OCI-LY1 (cell line): ENCODE data around the gene CDH22.

Experiments used
- H2AFZ ChIP-seq: fragments of 200-600 bp; sonication (generic), shearing (Covaris generic); 2 replicates; pipeline ENCODE4 v1.6.0; 2014; ENCODE audit warnings: antibody characterized with exemption, mild to moderate bottlenecking, low read length
- H3F3A ChIP-seq: fragments of 200-600 bp; sonication (generic), shearing (Covaris generic); 2 replicates; pipeline ENCODE4 v1.6.0; 2014; ENCODE audit warnings: mild to moderate bottlenecking, antibody characterized with exemption, low read length, moderate library complexity; ENCODE audit not compliant: insufficient read depth
- H3K27ac ChIP-seq: fragments of 200-600 bp; sonication (generic); 2 replicates; pipeline ENCODE4 v1.5.1; 2014; ENCODE audit warnings: low read length, mixed run types, mild to moderate bottlenecking, low read depth; ENCODE audit not compliant: poor library complexity, severe bottlenecking
- H3K27me3 ChIP-seq: fragments of 200-600 bp; sonication (generic); 2 replicates; pipeline ENCODE4 v1.6.0; 2014; ENCODE audit warnings: antibody characterized with exemption, mild to moderate bottlenecking, low read length, moderate library complexity; ENCODE audit not compliant: insufficient read depth
- H3K36me3 ChIP-seq: fragments of 200-600 bp; sonication (generic); 2 replicates; pipeline ENCODE4 v1.6.1; 2014; ENCODE audit warnings: mild to moderate bottlenecking, antibody characterized with exemption, low read length, moderate library complexity, mixed read lengths; ENCODE audit not compliant: insufficient read depth
- H3K4me1 ChIP-seq: fragments of 200-600 bp; sonication (generic); 2 replicates; pipeline ENCODE4 v1.5.1; 2014; ENCODE audit warnings: mild to moderate bottlenecking, low read length, moderate library complexity; ENCODE audit not compliant: insufficient read depth, severe bottlenecking
- H3K4me2 ChIP-seq: fragments of 200-600 bp; sonication (generic), shearing (Covaris generic); 2 replicates; pipeline ENCODE4 v1.6.1; 2014; ENCODE audit warnings: low read length
- H3K4me3 ChIP-seq: fragments of 200-600 bp; sonication (generic); 2 replicates; pipeline ENCODE4 v1.5.1; 2014; ENCODE audit warnings: low read length, low read depth, mild to moderate bottlenecking, mixed read lengths; ENCODE audit not compliant: poor library complexity, severe bottlenecking
- H3K79me2 ChIP-seq: fragments of 200-600 bp; shearing (Covaris generic); 2 replicates; pipeline ENCODE4 v1.6.1; 2016; ENCODE audit warnings: mixed run types, low read length, mixed read lengths; ENCODE audit not compliant: insufficient read depth
- H3K9ac ChIP-seq: fragments of 200-600 bp; sonication (generic), shearing (Covaris generic); 2 replicates; pipeline ENCODE4 v1.6.1; 2014; ENCODE audit warnings: mild to moderate bottlenecking, low read length, mixed read lengths
- H3K9me2 ChIP-seq: fragments of 200-600 bp; sonication (generic), shearing (Covaris generic); 2 replicates; pipeline ENCODE4 v1.6.1; 2014; ENCODE audit warnings: low read depth, mild to moderate bottlenecking, low read length, mixed read lengths
- H3K9me3 ChIP-seq: fragments of 200-600 bp; shearing (Covaris generic); 2 replicates; pipeline ENCODE4 v1.6.1; 2014; ENCODE audit warnings: low read length, mixed read lengths
- H4K20me1 ChIP-seq: fragments of 200-600 bp; sonication (generic), shearing (Covaris generic); 2 replicates; pipeline ENCODE4 v1.6.0; 2016; ENCODE audit warnings: mild to moderate bottlenecking, low read length; ENCODE audit not compliant: insufficient read depth
- EZH2 ChIP-seq: fragments of 200-600 bp; sonication (generic), shearing (Covaris generic); IDR thresholded peaks from 2 replicates; pipeline ENCODE4 v1.8.0; 2017; ENCODE audit warnings: borderline replicate concordance, mixed run types, mild to moderate bottlenecking, antibody characterized with exemption, low read length, moderate library complexity, mixed read lengths
- TF ChIP-seq, protein P1 (sequence below): fragments of 200-600 bp; sonication (generic), shearing (Covaris generic); IDR thresholded peaks from 2 replicates; pipeline ENCODE4 v1.5.1; 2017; ENCODE audit warnings: mild to moderate bottlenecking, antibody characterized with exemption, low read length, moderate library complexity, mixed read lengths

Gene CDH22

GRCh38 chr20:46342451-46343347, 34.4 kb upstream of the CDH22 start:
- H3K4me1 ChIP-seq = no peaks in the 10 kb centered on the region
- H3K4me2 ChIP-seq = no peak overlapping the region
- TF ChIP-seq, protein P1, sequence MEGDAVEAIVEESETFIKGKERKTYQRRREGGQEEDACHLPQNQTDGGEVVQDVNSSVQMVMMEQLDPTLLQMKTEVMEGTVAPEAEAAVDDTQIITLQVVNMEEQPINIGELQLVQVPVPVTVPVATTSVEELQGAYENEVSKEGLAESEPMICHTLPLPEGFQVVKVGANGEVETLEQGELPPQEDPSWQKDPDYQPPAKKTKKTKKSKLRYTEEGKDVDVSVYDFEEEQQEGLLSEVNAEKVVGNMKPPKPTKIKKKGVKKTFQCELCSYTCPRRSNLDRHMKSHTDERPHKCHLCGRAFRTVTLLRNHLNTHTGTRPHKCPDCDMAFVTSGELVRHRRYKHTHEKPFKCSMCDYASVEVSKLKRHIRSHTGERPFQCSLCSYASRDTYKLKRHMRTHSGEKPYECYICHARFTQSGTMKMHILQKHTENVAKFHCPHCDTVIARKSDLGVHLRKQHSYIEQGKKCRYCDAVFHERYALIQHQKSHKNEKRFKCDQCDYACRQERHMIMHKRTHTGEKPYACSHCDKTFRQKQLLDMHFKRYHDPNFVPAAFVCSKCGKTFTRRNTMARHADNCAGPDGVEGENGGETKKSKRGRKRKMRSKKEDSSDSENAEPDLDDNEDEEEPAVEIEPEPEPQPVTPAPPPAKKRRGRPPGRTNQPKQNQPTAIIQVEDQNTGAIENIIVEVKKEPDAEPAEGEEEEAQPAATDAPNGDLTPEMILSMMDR = no peak
- no peak for TF ChIP-seq EZH2
- no peaks in the 10 kb centered on the region for H3K79me2 ChIP-seq
- H3K9me2 ChIP-seq = no peaks in the 10 kb centered on the region
- H2AFZ ChIP-seq = no peak overlapping the region
- no peaks in the 10 kb centered on the region for H3K36me3 ChIP-seq
- H3K4me3 ChIP-seq = no peak overlapping the region
- H3F3A ChIP-seq = no peaks in the 10 kb centered on the region
- no peak overlapping the region for H3K9ac ChIP-seq
- H3K27me3 ChIP-seq = no peaks in the 10 kb centered on the region
- H3K9me3 ChIP-seq = no peaks in the 10 kb centered on the region
- no peak overlapping the region for H3K27ac ChIP-seq
- no peaks in the 10 kb centered on the region for H4K20me1 ChIP-seq

DNA sequence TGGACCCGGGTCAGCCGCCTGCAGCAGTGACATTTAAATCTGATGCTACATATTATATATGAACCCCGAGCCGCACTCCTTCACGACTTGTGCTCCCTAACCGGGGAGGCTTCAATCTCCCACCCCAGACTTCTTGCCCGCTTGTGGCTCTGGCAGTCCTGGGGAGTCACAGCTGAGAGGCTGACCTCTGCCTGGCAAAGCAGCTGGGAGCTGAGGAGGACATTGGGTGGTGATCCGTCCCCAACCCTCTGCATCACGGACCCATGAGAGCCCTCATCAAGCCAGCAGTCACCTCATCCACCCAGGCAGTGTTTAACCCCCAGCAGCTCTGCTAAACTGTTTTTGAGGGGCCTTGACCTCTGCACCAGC, 33.7 kb upstream of the CDH22 start:
- Histone ChIP-seq H3K79me2 (no peaks in the 10 kb centered on the region), H3K4me1 (no peaks in the 10 kb centered on the region), H3F3A (no peaks in the 10 kb centered on the region), H3K9me3 (no peaks in the 10 kb centered on the region), H3K27me3 (no peaks in the 10 kb centered on the region), H2AFZ (no peak overlapping the region), H4K20me1 (no peaks in the 10 kb centered on the region), H3K36me3 (no peaks in the 10 kb centered on the region), H3K27ac (no peak overlapping the region), H3K4me2 (no peak overlapping the region), H3K4me3 (no peak overlapping the region), H3K9me2 (no peaks in the 10 kb centered on the region), H3K9ac (no peak overlapping the region)
- TF ChIP-seq, protein P1 = no peak
- no peak for TF ChIP-seq EZH2

DNA sequence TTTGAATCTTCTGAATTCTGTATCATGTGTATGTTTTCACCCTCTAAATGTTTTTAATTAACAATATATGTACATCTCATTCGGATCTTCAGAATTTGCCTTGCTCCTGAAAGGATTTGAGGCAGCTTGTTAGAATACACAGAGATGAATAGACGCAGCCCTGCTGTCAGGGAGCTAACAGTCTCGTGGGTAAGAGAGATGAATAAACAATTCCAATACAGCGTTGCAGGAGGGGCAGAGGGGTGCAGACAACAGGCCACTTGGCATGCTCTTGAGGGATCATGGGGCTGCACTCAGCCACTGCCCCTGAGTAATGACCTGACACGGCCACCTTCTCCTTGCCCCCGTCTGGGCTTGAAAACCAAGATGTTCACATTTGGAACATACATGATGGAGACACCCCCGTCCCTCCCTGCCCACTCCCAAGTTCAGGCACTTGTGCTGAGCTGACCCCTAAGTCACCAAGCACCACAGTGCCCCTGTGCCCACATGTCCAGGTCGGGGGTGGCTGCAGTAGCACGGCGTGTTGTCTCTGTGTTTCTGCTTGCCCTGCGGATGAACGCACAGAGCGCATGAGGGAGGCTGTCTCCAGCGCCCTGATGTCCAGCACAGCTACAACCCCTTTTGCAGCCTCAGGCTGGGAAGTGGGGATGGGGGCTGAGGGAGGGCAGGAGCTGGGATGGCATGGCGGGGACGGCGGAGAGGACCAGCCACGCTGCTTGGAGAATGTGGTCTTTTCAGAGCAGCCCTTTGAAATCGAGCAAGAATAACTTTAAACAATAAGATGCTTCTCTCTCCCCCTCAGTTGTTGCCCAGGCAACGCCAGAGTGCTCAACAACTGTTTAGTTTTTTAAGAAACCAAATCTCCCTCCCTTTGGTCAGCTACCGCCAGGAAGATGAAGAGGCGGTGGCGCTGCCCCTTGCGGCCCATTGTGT, 33.0 kb upstream of the CDH22 start:
- no peaks in the 10 kb centered on the region for H3K27me3 ChIP-seq
- no peaks in the 10 kb centered on the region for H3F3A ChIP-seq
- TF ChIP-seq, protein P1 = no peak
- TF ChIP-seq EZH2 = no peak
- no peaks in the 10 kb centered on the region for H3K9me3 ChIP-seq
- no peak overlapping the region for H2AFZ ChIP-seq
- H3K9ac ChIP-seq = no peak overlapping the region
- no peak overlapping the region for H3K4me3 ChIP-seq
- no peak overlapping the region for H3K4me2 ChIP-seq
- H3K9me2 ChIP-seq = no peaks in the 10 kb centered on the region
- H3K27ac ChIP-seq = no peak overlapping the region
- H3K36me3 ChIP-seq = no peaks in the 10 kb centered on the region
- H3K4me1 ChIP-seq = no peaks in the 10 kb centered on the region
- H3K79me2 ChIP-seq = no peaks in the 10 kb centered on the region
- H4K20me1 ChIP-seq = no peaks in the 10 kb centered on the region
